GM23248 (cell line): ENCODE results near the gene DNA2. TPM values are rescaled to one million over a fixed set of nuclear protein-coding genes. Genes with fewer than 3 reads are reported as not detected.

ENCODE experiments used
- DNase-seq: peaks from one replicate; pipeline ENCODE4 v3.0.0-alpha.2; 2015
- H2AFZ ChIP-seq: fragments of 200-600 bp; sonication (generic); 2 replicates; pipeline ENCODE4 v1.6.1; 2016; ENCODE audit warnings: antibody characterized with exemption
- H3F3A ChIP-seq: fragments of 200-600 bp; sonication (generic); 2 replicates; pipeline ENCODE4 v1.6.1; 2016; ENCODE audit warnings: mild to moderate bottlenecking, antibody characterized with exemption, mixed run types; ENCODE audit not compliant: insufficient read depth
- H3K27ac ChIP-seq: fragments of 200-600 bp; sonication (generic); 2 replicates; pipeline ENCODE4 v1.5.1; 2016; ENCODE audit warnings: mild to moderate bottlenecking
- H3K27me3 ChIP-seq: fragments of 200-600 bp; sonication (generic); replicated peaks from 2 replicates; pipeline ENCODE4 v1.6.1; 2016; ENCODE audit warnings: mild to moderate bottlenecking; ENCODE audit not compliant: insufficient read depth
- H3K36me3 ChIP-seq: fragments of 200-600 bp; sonication (generic); 2 replicates; pipeline ENCODE4 v1.6.1; 2016; ENCODE audit warnings: low read depth, mild to moderate bottlenecking
- H3K4me1 ChIP-seq: fragments of 200-600 bp; sonication (generic); 2 replicates; pipeline ENCODE4 v1.6.1; 2016; ENCODE audit warnings: mild to moderate bottlenecking; ENCODE audit not compliant: insufficient read depth
- H3K4me2 ChIP-seq: fragments of 200-600 bp; sonication (generic); one replicate; pipeline ENCODE4 v1.6.1; 2016; ENCODE audit warnings: mild to moderate bottlenecking; ENCODE audit not compliant: unreplicated experiment
- H3K4me3 ChIP-seq: fragments of 200-600 bp; sonication (generic); 2 replicates; pipeline ENCODE4 v1.5.1; 2016; ENCODE audit warnings: mild to moderate bottlenecking
- H3K79me2 ChIP-seq: fragments of 200-600 bp; sonication (generic); 2 replicates; pipeline ENCODE4 v1.6.1; 2016; ENCODE audit warnings: mild to moderate bottlenecking; ENCODE audit not compliant: insufficient read depth
- H3K9ac ChIP-seq: fragments of 200-600 bp; sonication (generic); 2 replicates; pipeline ENCODE4 v1.6.1; 2016; ENCODE audit warnings: mild to moderate bottlenecking
- H3K9me2 ChIP-seq: fragments of 200-600 bp; sonication (generic); 2 replicates; pipeline ENCODE4 v1.6.1; 2016; ENCODE audit warnings: mixed run types, mild to moderate bottlenecking, moderate library complexity; ENCODE audit not compliant: insufficient read depth
- H3K9me3 ChIP-seq: fragments of 200-600 bp; sonication (generic); one replicate; pipeline ENCODE4 v1.6.1; 2017; ENCODE audit warnings: low read depth
- H4K20me1 ChIP-seq: fragments of 200-600 bp; sonication (generic); 2 replicates; pipeline ENCODE4 v1.6.0; 2016; ENCODE audit not compliant: insufficient read depth
- EZH2 ChIP-seq: fragments of 200-600 bp; sonication (generic); IDR thresholded peaks from 2 replicates; pipeline ENCODE4 v1.6.1; 2018; ENCODE audit warnings: antibody characterized with exemption, mild to moderate bottlenecking; ENCODE audit not compliant: insufficient read depth, poor library complexity, severe bottlenecking
- EZH2phosphoT487 ChIP-seq: fragments of 200-600 bp; sonication (generic); IDR thresholded peaks from 2 replicates; pipeline ENCODE4 v1.6.1; 2018; ENCODE audit warnings: antibody characterized with exemption, moderate library complexity, mild to moderate bottlenecking, low read depth; ENCODE audit not compliant: insufficient read depth
- WGBS, 2 experiments: methylation state at CpG; one replicate each; pipeline ENCODE4 v1.1.6; 2015 to 2017; ENCODE audit warnings: low lambda C conversion rate in 2 of 2, low coverage in 1 of 2; ENCODE audit errors: missing lambda C conversion rate in 2 of 2; 5-methylcytosine and 5-hydroxymethylcytosine counted together
- in situ Hi-C: fragments of 300-500 bp; cut with MboI; formaldehyde crosslinking; loops from 2 replicates; pipeline ENCODE4 v1.15.0; 2020
- polyA plus RNA-seq: library from polyadenylated mRNA; unstranded; fragments of >200 nt; fragmentation: Nextera tagmentation; extraction: Ambion mirVana; gene quantifications from 2 replicates; pipeline ENCODE4 v1.2.1, GENCODE V29; 2016
- total RNA-seq: library from RNA; depleted of rRNA; stranded (reverse); fragments of >200 nt; shearing (Covaris generic); gene quantifications from 2 replicates; pipeline ENCODE4 v1.2.3, GENCODE V29; 2014

DNA2 gene
- total and polyA plus RNA-seq, 2 experiments from 2014 or later, result 1.6 to 5.2 TPM

DNA sequence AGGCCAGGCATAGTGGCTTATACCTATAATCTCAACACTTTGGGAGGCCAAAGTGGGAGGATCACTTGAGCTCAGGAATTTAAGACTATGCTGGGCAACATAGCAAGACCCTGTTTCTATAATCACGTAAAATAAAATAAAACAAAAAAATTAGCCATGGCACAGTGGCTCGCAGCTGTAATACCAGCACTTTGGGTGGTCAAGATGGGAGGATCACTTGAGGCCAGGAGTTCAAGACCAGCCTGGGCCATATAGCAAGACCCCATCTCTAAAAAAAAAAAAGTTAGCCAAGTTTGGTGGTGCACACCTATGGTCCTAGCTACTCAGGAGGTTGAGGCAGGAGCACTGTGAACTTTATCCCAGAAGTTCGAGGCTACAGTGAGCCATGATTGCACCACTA lies 30.9 kb downstream of the DNA2 start:
- WGBS, 2 experiments, result 96 to 99% methylated on average over 3 of the region's 3 CpGs
- Histone ChIP-seq H3K9me3 (no peaks in the 10 kb centered on the region), H3K4me1 (no peaks in the 10 kb centered on the region), H3K36me3 (no peaks in the 10 kb centered on the region), H3K4me3 (no peak overlapping the region), H3K27me3 (no peaks in the 10 kb centered on the region), H3F3A (no peaks in the 10 kb centered on the region), H3K79me2 (no peaks in the 10 kb centered on the region), H2AFZ (no peak overlapping the region), H4K20me1 (no peaks in the 10 kb centered on the region), H3K4me2 (no peak overlapping the region), H3K27ac (no peak overlapping the region), H3K9ac (no peak overlapping the region), H3K9me2 (no peaks in the 10 kb centered on the region)
- no peak for DNase-seq
- TF ChIP-seq EZH2phosphoT487 (no peak), EZH2 (no peak)
- in situ Hi-C loops, result no loop called here

DNA sequence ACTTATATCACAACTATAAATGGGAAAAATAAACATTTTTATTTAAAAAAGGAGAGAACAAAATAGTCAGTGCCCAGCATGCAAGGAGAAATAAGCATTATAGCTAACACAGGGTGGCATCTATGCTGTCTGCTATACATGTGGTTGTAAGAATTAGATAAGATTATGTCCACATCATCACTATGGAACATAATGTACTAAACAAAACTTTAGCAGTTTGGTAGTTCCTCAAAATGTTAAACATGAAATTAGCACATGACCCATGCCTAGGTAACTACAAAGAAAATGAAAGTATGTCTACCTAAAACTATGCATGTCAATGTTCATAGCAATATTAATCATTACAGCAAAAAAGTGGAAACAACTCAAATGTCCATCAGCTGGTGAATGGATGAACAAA lies 36.0 kb downstream of the DNA2 start:
- H3K36me3 ChIP-seq, result no peaks in the 10 kb centered on the region
- no peaks in the 10 kb centered on the region for H3K79me2 ChIP-seq
- no peak overlapping the region for H3K4me3 ChIP-seq
- H2AFZ ChIP-seq, result no peak overlapping the region
- H4K20me1 ChIP-seq, result no peaks in the 10 kb centered on the region
- no peak overlapping the region for H3K27ac ChIP-seq
- H3K9me2 ChIP-seq, result no peaks in the 10 kb centered on the region
- H3K9ac ChIP-seq, result no peak overlapping the region
- TF ChIP-seq EZH2 (no peak), EZH2phosphoT487 (no peak)
- in situ Hi-C loops, result no loop called here
- no peaks in the 10 kb centered on the region for H3F3A ChIP-seq
- no peaks in the 10 kb centered on the region for H3K4me1 ChIP-seq
- no peak overlapping the region for H3K4me2 ChIP-seq
- DNase-seq, result no peak
- H3K9me3 ChIP-seq, result no peaks in the 10 kb centered on the region
- no peaks in the 10 kb centered on the region for H3K27me3 ChIP-seq

DNA sequence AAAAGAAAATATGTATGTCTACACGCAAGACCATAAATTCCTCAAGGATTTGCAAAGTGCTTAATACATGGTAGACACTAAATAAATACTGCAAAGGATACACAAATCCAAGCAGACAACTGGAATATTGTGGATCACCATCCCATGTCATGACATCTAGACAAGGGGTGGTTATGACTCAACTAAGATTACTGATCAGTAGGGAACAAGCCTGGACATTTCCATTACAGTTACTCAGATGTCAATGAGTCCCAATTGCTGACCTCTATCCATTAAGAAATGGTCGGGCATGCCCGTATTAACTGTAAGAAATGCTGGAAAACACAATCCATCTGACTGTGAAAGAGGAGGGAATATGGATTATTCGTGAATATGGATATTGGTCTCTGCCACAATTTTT lies 37.1 kb downstream of the DNA2 start:
- DNase-seq, result no peak
- in situ Hi-C loops, result no loop called here
- WGBS, 2 experiments, result 98 to 99% methylated on average over 4 of the region's 4 CpGs
- Histone ChIP-seq H3K27ac (no peak overlapping the region), H3K4me2 (no peak overlapping the region), H3K4me1 (no peaks in the 10 kb centered on the region), H3K27me3 (no peaks in the 10 kb centered on the region), H4K20me1 (no peaks in the 10 kb centered on the region), H3K36me3 (no peaks in the 10 kb centered on the region), H3K79me2 (no peaks in the 10 kb centered on the region), H3K9me2 (no peaks in the 10 kb centered on the region), H3K9ac (no peak overlapping the region), H3K4me3 (no peak overlapping the region), H3K9me3 (no peaks in the 10 kb centered on the region), H3F3A (no peaks in the 10 kb centered on the region), H2AFZ (no peak overlapping the region)
- TF ChIP-seq EZH2phosphoT487, result no peak
- no peak for TF ChIP-seq EZH2

- H4K20me1 ChIP-seq, result no peaks in the 10 kb centered on the region
- H3K9me3 ChIP-seq, result no peaks in the 10 kb centered on the region
- 89 to 93% methylated on average over 5 of the region's 5 CpGs for WGBS, 2 experiments
- H3K36me3 ChIP-seq, result no peaks in the 10 kb centered on the region
- no peaks in the 10 kb centered on the region for H3K79me2 ChIP-seq
- no peak overlapping the region for H3K27ac ChIP-seq
- no peak overlapping the region for H3K9ac ChIP-seq
- H3F3A ChIP-seq, result no peaks in the 10 kb centered on the region
- no peak for DNase-seq
- no peak overlapping the region for H2AFZ ChIP-seq
- no peaks in the 10 kb centered on the region for H3K27me3 ChIP-seq
- in situ Hi-C loops, result no loop called here
- no peaks in the 10 kb centered on the region for H3K4me1 ChIP-seq
- H3K4me3 ChIP-seq, result no peak overlapping the region
- H3K9me2 ChIP-seq, result no peaks in the 10 kb centered on the region
- TF ChIP-seq EZH2phosphoT487 (no peak), EZH2 (no peak)
- no peak overlapping the region for H3K4me2 ChIP-seq
Measured at GRCh38 chr10:68428396-68429104, 43.2 kb downstream of the DNA2 start.
